Stimulated activated CD8-positive, alpha-beta memory T cell treated with anti-CD3 and anti-CD28 coated beads, Interleukin-12 subunit alpha, Interleukin-12 subunit beta, amount 100 ng/mL, for 4 hours (primary cell): ENCODE measurements around the gene TMEM252.

ENCODE experiments used
- DNase-seq: peaks from one replicate; pipeline ENCODE4 v3.0.0-alpha.2; 2020; ENCODE audit warnings: low read depth

Gene TMEM252

DNA sequence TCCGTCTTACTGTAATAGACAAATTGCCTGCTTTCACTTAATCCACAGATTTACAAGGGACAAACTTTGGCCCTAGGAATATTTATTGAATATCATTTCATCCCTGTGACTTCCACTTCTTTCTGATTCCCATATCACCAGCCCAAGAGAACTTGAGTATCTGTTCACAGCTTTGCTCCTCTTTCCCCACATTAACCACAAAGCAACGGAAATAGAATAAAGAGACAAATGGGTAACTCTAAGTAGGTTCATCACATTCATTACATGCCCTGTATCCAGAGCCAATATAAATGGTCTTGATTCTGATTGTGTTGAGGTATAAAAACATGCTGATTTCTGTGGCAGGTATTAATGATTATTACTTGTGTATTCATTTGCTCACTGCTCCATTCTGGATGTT is 41.9 kb downstream of the TMEM252 start:
- no peak for DNase-seq

DNA sequence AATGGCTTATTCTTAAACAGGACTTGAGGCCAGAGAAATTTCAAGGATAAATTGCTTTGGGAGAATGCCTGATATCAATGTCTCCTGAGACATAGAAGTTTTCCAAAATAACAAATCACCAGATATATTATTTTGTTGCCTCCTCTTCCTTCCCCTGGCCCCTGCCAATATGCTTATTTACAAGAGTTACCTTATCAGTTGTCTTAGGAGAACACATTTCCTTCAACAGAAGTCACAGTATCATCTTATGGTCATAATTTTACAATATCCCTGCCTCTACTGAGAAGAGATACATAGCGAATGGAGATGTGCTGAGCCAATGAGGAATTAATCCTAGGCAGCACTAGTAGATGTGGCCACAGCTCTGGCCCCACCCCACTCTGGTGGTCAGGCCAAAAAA is 43.1 kb downstream of the TMEM252 start:
- DNase-seq: no peak

- no peak for DNase-seq
Measured at GRCh38 chr9:68496356-68496755, 44.3 kb downstream of the TMEM252 start.

DNA sequence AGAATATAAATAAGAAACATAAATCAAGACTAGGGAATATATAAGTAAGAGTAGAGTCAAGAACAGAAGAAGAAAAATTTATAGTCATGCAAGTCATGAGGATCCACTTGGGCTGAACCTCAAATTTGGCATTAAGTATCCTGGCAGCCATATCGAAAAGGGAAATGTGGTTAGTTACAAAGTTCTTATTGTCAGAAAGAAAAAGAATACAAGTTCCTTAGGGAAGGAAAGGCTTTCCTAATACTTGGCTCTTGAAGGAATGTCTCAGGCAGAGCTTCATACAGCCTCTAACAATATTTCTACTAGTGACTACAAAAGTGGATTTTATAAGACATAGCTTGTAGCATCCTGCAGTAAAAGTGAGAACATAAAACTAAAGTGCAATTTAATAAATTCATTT is 45.4 kb downstream of the TMEM252 start:
- DNase-seq: no peak

DNA sequence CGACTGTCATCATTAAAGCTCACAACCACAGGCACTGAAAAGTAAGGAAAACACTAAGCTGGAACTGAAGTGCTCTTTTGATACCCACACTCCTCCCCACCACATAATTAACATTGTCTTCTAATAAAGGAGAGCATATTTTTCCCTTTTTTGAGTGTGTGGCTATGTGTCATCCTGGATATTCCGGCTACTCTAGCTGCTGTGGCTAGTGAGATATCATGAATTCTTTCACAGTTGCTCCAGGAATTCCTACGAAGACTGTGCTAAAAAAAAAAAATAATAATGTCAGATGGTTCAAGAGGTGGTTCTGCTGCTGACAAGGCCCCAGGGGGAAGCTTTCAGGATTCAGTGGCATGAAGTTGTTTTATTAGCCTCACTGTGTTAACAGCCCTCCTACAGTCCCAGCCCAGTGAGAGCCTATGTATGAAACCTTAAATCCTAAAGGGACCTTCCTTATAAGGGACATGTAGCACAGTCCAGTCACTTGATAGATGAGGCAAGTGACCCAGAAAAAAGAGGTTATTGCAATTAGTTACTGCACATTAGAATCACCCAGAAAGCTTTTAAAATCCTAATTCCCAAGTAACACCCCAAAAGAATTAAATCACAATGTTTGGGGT is 46.6 kb downstream of the TMEM252 start:
- DNase-seq: no peak

GRCh38 chr9:68493541-68493940 is 47.1 kb downstream of the TMEM252 start:
- no peak for DNase-seq

- no peak for DNase-seq
Measured at GRCh38 chr9:68492806-68493205, 47.9 kb downstream of the TMEM252 start.

DNA sequence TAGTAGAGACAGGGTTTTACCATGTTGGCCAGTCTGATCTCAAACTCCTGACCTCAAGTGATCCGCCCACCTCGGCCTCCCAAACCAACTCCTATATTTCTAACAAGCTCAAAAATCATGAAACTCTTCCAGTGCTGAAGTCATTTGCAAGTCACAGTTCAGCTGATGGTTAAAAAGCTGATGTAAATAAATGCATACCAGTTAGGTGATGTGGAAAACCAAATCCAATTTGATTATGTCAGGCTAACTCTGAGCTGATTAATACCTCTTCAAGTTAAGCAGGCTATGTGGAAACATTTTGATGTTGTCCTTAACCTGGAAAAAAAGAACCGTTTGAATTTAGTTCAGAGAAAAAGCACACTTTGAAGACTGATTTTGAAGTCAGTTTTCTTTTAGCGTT is 51.0 kb downstream of the TMEM252 start:
- DNase-seq: no peak

- no peak for DNase-seq
Measured at GRCh38 chr9:68488126-68488525, 52.6 kb downstream of the TMEM252 start.
